Esophagus muscularis mucosa (tissue), 4 donors: ENCODE data around the gene NRCAM. TPM values are rescaled to one million over a fixed set of nuclear protein-coding genes. Genes with fewer than 3 reads are reported as not detected.
"Not testable (repeated sequence)": the region's sequence is repeated elsewhere in the genome, so short reads cannot be mapped to it uniquely, and the experiment has no call there.

Experiments used
- DNase-seq: peaks from one replicate; pipeline ENCODE4 v3.0.0-alpha.2; 2017; ENCODE audit errors: extremely low spot score
- H3K27ac ChIP-seq, 4 donors: fragments of 200-600 bp; sonication (generic); replicated peaks in 1 of 4; 1 replicate in 3 of 4; 2 replicates in 1 of 4; pipeline ENCODE4 v1.5.1; 2016 to 2019; ENCODE audit warnings: mild to moderate bottlenecking in 1 of 4
- H3K27me3 ChIP-seq, 4 donors: fragments of 200-600 bp; sonication (generic); one replicate each; pipeline versions ENCODE4 v1.5.1 to v1.6.0; 2016 to 2019
- H3K36me3 ChIP-seq, 4 donors: fragments of 200-600 bp; sonication (generic); one replicate each; pipeline ENCODE4 v1.5.1; 2016 to 2019
- H3K4me1 ChIP-seq, 4 donors: fragments of 200-600 bp; sonication (generic); one replicate each; pipeline ENCODE4 v1.5.1; 2016 to 2019
- H3K4me3 ChIP-seq, 4 donors: fragments of 200-600 bp; sonication (generic); 1 replicate in 2 of 4; 2 replicates in 2 of 4; pipeline ENCODE4 v1.5.1; 2016 to 2019; ENCODE audit warnings: mild to moderate bottlenecking in 4 of 4, moderate library complexity in 1 of 4
- H3K9me3 ChIP-seq, 4 donors: fragments of 200-600 bp; sonication (generic); 1 replicate in 3 of 4; 2 replicates in 1 of 4; pipeline ENCODE4 v1.5.1; 2016 to 2019
- EP300 ChIP-seq: sonication (generic); formaldehyde crosslinking; IDR thresholded peaks from one replicate; pipeline ENCODE4 v1.6.1; 2017; ENCODE audit warnings: antibody characterized with exemption
- POLR2A ChIP-seq: fragments of 450-650 bp; IDR thresholded peaks from one replicate; pipeline ENCODE4 v1.6.1; 2017; ENCODE audit warnings: antibody characterized with exemption, moderate library complexity, mild to moderate bottlenecking, low read depth
- POLR2AphosphoS5 ChIP-seq, 2 donors: sonication (generic); formaldehyde crosslinking; IDR thresholded peaks; one replicate each; pipeline ENCODE4 v1.6.1; 2017; ENCODE audit warnings: antibody characterized with exemption in 2 of 2
- WGBS: methylation state at CpG from one replicate; pipeline ENCODE4 v1.1.5; 2018; 5-methylcytosine and 5-hydroxymethylcytosine counted together
- intact Hi-C: fragments of 100-400 bp; cut with DNase I; formaldehyde crosslinking; loops from one replicate; pipeline ENCODE4 v1.15.1; 2023
- total RNA-seq, 4 donors: library from RNA; depleted of rRNA; stranded (reverse); fragments of >200 nt; gene quantifications; one replicate each; pipeline versions ENCODE4 v1.1.0 to v1.2.1, GENCODE V29; 2016
- TF ChIP-seq, protein P1 (sequence below), 3 experiments: fragments of 200-600 bp in 2 of 3; fragments of 450-650 bp in 1 of 3; sonication (generic) in 2 of 3; IDR thresholded peaks; one replicate each; pipeline ENCODE4 v1.5.1; 2017 to 2019; ENCODE audit warnings: antibody characterized with exemption in 3 of 3, mild to moderate bottlenecking in 2 of 3, moderate library complexity in 1 of 3

The NRCAM gene
- total RNA-seq, 4 donors from 2014 or later: 2.9 to 5.2 (median 3.3) TPM

DNA sequence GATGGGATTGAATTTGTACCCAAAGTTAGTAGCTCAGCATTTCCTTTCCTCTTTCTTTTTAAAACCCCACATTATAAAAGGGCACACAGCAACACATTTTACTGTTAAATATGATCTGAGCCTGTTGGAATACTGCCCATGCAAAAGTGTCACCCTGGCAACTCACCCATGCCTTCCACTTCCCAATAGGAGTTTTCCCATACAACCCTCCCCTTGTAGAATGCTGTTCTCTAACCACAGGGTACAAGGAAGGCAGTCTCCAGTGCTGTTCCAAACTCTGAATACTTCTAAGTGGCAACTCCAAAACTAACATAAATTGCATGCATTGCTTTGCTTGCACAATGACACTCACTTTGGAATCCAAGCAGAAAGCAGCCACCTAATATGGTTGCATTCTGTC is 60.8 kb downstream of the NRCAM start:
- H3K4me3 ChIP-seq: no peak overlapping the region

DNA sequence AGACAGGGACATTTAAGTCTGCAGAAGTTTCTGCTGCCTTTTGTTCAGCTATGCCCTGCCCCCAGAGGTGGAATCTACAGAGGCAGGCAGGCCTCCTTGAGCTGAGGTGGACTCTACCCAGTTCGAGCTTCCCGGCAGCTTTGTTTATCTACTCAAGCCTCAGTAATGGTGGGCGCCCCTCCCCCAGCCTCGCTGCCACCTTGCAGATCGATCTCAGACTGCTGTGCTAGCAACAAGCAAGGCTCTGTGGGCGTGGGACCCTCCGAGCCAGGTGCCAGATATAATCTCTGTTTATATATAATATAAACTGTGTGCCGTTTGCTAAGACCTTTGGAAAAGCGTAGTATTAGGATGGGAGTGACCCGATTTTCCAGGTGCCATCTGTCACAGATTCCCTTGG is 63.1 kb downstream of the NRCAM start:
- H3K27me3 ChIP-seq: peaks cover 0 to 12% (median 0%) of the 10 kb centered on the region in 4 donors
- intact Hi-C loops, H3K36me3 ChIP-seq, H3K27ac ChIP-seq, H3K4me1 ChIP-seq, H3K9me3 ChIP-seq, H3K4me3 ChIP-seq, DNase-seq: not testable (repeated sequence)
- WGBS: 54% methylated on average over 10 of the region's 10 CpGs

More for the DNA sequence above, 60.8 kb downstream of the NRCAM start:
- H3K4me1 ChIP-seq: no peaks in the 10 kb centered on the region
- H3K36me3 ChIP-seq: no peaks in the 10 kb centered on the region
- no peaks in the 10 kb centered on the region for H3K9me3 ChIP-seq
- DNase-seq: no peak
- H3K27me3 ChIP-seq: peaks cover 0 to 12% (median 0%) of the 10 kb centered on the region in 4 donors
- H3K27ac ChIP-seq: no peak overlapping the region
- TF ChIP-seq, protein P1, sequence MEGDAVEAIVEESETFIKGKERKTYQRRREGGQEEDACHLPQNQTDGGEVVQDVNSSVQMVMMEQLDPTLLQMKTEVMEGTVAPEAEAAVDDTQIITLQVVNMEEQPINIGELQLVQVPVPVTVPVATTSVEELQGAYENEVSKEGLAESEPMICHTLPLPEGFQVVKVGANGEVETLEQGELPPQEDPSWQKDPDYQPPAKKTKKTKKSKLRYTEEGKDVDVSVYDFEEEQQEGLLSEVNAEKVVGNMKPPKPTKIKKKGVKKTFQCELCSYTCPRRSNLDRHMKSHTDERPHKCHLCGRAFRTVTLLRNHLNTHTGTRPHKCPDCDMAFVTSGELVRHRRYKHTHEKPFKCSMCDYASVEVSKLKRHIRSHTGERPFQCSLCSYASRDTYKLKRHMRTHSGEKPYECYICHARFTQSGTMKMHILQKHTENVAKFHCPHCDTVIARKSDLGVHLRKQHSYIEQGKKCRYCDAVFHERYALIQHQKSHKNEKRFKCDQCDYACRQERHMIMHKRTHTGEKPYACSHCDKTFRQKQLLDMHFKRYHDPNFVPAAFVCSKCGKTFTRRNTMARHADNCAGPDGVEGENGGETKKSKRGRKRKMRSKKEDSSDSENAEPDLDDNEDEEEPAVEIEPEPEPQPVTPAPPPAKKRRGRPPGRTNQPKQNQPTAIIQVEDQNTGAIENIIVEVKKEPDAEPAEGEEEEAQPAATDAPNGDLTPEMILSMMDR (IDR thresholded peaks at IDR 0.05): no peak
- TF ChIP-seq POLR2AphosphoS5 (IDR thresholded peaks at IDR 0.05) (no peak), EP300 (no peak), POLR2A (no peak)
- intact Hi-C loops: no loop called here

DNA sequence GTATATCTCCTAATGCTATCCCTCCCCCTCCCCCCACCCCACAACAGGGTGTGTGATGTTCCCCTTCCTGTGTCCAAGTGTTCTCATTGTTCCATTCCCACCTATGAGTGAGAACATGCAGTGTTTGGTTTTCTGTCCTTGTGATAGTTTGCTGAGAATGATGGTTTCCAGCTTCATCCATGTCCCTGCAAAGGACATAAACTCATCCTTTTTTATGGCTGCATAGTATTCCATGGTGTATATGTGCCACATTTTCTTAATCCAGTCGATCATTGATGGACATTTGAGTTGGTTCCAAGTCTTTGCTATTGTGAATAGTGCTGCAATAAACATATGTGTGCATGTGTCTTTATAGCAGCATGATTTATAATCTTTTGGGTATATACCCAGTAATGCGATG is 68.5 kb downstream of the NRCAM start:
- H3K9me3 ChIP-seq, H3K27ac ChIP-seq, H3K36me3 ChIP-seq, H3K27me3 ChIP-seq, H3K4me1 ChIP-seq, H3K4me3 ChIP-seq, intact Hi-C loops, DNase-seq: not testable (repeated sequence)
- 87% methylated on average over 2 of the region's 2 CpGs for WGBS

DNA sequence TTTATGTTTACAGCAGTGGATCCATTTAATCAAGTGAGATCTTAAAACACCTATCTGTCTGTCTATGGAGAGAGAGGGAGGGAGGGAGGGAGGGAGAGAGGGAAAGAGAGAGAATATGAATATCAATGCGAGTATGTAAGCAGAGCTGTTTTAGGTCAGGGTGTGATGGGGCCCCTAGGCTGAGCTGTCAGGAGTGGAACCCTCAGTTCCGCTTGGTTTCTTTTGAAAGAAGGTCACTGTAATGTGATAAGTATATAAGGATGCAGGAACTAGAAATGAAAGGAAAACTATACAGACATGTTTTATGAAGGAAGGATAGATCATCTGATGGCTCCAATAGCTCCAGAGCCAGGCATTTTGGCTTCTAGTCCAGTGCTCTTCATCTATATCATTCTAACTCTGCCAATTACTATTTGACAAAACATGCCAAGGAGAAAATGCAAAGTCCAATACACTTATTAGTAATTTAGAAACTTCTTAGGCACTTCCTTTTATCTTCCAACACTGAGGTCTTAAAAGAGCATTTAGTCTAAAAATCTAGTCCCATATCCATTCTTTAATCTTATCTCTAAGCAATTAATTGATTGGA is 70.3 kb downstream of the NRCAM start:
- Histone ChIP-seq H3K27ac (no peak overlapping the region), H3K36me3 (no peaks in the 10 kb centered on the region), H3K9me3 (no peaks in the 10 kb centered on the region), H3K27me3 (no peaks in the 10 kb centered on the region), H3K4me3 (no peak overlapping the region), H3K4me1 (no peaks in the 10 kb centered on the region)
- no peak for DNase-seq
- intact Hi-C loops: no loop called here
- TF ChIP-seq, protein P1 (IDR thresholded peaks at IDR 0.05): no peak
- TF ChIP-seq POLR2A (no peak), EP300 (no peak), POLR2AphosphoS5 (IDR thresholded peaks at IDR 0.05) (no peak)
- 81% methylated on average over 2 of the region's 2 CpGs for WGBS

DNA sequence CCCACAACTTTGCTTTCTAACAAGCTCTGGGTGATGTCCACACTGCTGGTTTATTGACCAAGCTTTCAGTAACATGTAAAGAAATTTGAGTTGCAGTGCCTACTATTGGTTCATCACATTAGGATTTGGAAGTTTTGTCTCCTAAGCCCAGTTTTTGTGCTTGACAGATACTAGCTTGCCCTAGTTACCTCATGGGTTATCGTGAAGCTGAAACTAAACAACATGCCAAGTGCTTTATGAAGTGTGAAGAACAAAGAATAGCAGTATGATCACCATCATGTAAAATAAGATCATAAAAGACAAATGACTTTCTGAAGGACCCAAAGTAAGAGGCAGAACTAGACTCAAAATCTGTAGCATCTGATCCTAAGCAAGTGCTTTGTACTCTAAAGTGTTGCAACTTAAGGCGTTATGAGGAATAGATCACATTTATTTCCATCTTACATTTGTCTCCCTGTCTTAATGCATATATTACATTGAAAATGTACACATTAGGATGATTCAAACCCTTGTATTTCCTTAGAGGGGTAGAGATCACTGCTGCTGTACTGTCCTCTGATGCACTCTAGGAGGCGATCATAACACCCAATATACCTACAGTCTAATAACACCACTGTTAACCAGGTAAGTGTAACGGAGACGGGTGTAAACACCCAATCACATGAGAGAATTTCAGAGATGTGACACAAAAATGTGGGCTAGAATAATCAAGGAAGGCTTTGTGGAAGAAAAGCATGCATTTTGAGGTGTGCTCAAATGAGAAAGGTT is 71.3 kb downstream of the NRCAM start:
- intact Hi-C loops: no loop called here
- no peaks in the 10 kb centered on the region for H3K4me1 ChIP-seq
- no peak overlapping the region for H3K4me3 ChIP-seq
- H3K27me3 ChIP-seq: no peaks in the 10 kb centered on the region
- no peaks in the 10 kb centered on the region for H3K36me3 ChIP-seq
- H3K27ac ChIP-seq: no peak overlapping the region
- DNase-seq: no peak
- H3K9me3 ChIP-seq: no peaks in the 10 kb centered on the region
- TF ChIP-seq, protein P1 (IDR thresholded peaks at IDR 0.05): no peak
- TF ChIP-seq POLR2A (no peak), EP300 (no peak), POLR2AphosphoS5 (IDR thresholded peaks at IDR 0.05) (no peak)
- 53% methylated on average over 5 of the region's 5 CpGs for WGBS
